SK-N-SH (cell line): ENCODE results near the gene NPVF. TPM values are rescaled to one million over a fixed set of nuclear protein-coding genes. Genes with fewer than 3 reads are reported as not detected.

Experiments used
- CTCF ChIA-PET: fragments of 300-600, 350-600 bp; formaldehyde crosslinking; extraction: SDS; loops from one replicate; lab custom pipeline; 2021; lab: Yijun Ruan, JAX
- POLR2A ChIA-PET: fragments of 350-600 bp; sonication (Branson Sonifier 250); formaldehyde crosslinking; extraction: SDS; loops from one replicate; lab custom pipeline; 2020; ENCODE audit warnings: antibody characterized with exemption, inconsistent platforms; lab: Yijun Ruan, JAX
- DNase-seq: peaks from one replicate; pipeline ENCODE4 v3.0.0; 2012
- H2AFZ ChIP-seq: fragments of 200-600 bp; sonication (generic); 2 replicates; pipeline ENCODE4 v1.8.1; 2016; ENCODE audit warnings: antibody characterized with exemption, mild to moderate bottlenecking, low read depth
- H3F3A ChIP-seq: fragments of 200-600 bp; sonication (generic); replicated peaks from 2 replicates; pipeline ENCODE3; 2016; ENCODE audit warnings: antibody characterized with exemption, mild to moderate bottlenecking; ENCODE audit not compliant: insufficient read depth
- H3K27ac ChIP-seq, 2 experiments: fragments of 200-500 bp in 1 of 2; fragments of 200-600 bp in 1 of 2; sonication (Bioruptor generic) in 1 of 2; sonication (generic), shearing (Covaris generic) in 1 of 2; 2 replicates each; pipeline versions ENCODE4 v1.5.1 to v1.6.1; 2014 to 2016; ENCODE audit warnings: low read depth in 2 of 2, inconsistent platforms in 1 of 2, low read length in 1 of 2, mild to moderate bottlenecking in 1 of 2, mixed read lengths in 1 of 2
- H3K27me3 ChIP-seq: fragments of 200-600 bp; sonication (generic), shearing (Covaris generic); 2 replicates; pipeline ENCODE4 v1.6.1; 2016; ENCODE audit warnings: mixed run types; ENCODE audit not compliant: insufficient read depth
- H3K36me3 ChIP-seq, 2 experiments: fragments of 200-500 bp in 1 of 2; fragments of 200-600 bp in 1 of 2; sonication (Bioruptor generic) in 1 of 2; sonication (generic) in 1 of 2; replicated peaks in 1 of 2; 2 replicates each; pipeline versions ENCODE3 to v1.5.1; 2014 to 2016; ENCODE audit warnings: low read length in 1 of 2, mild to moderate bottlenecking in 1 of 2; ENCODE audit not compliant: insufficient read depth in 2 of 2, control insufficient read depth in 1 of 2
- H3K4me1 ChIP-seq, 2 experiments: fragments of 200-500 bp in 1 of 2; fragments of 200-600 bp in 1 of 2; sonication (Bioruptor generic) in 1 of 2; sonication (generic), shearing (Covaris generic) in 1 of 2; 2 replicates each; pipeline versions ENCODE4 v1.5.1 to v1.6.1; 2014 to 2016; ENCODE audit warnings: low read depth in 1 of 2, low read length in 1 of 2, mixed run types in 1 of 2; ENCODE audit not compliant: insufficient read depth in 2 of 2, control insufficient read depth in 1 of 2
- H3K4me2 ChIP-seq: fragments of 200-600 bp; sonication (generic), shearing (Covaris generic); 2 replicates; pipeline ENCODE4 v1.6.1; 2017; ENCODE audit warnings: mixed run types
- H3K4me3 ChIP-seq, 2 experiments: fragments of 200-500 bp in 1 of 2; fragments of 200-600 bp in 1 of 2; sonication (Bioruptor generic) in 1 of 2; sonication (generic), shearing (Covaris generic) in 1 of 2; 2 replicates each; pipeline versions ENCODE4 v1.5.1 to v1.8.1; 2014 to 2016; ENCODE audit warnings: low read depth in 2 of 2, inconsistent platforms in 1 of 2, low read length in 1 of 2, mild to moderate bottlenecking in 1 of 2, mixed read lengths in 1 of 2, moderate library complexity in 1 of 2
- H3K79me2 ChIP-seq: fragments of 200-600 bp; sonication (generic); 2 replicates; pipeline ENCODE4 v1.8.1; 2017; ENCODE audit warnings: mild to moderate bottlenecking; ENCODE audit not compliant: insufficient read depth
- H3K9ac ChIP-seq: fragments of 200-600 bp; sonication (generic); 2 replicates; pipeline ENCODE4 v1.6.1; 2017; ENCODE audit warnings: mixed run types
- H3K9me2 ChIP-seq: fragments of 200-600 bp; sonication (generic); 2 replicates; pipeline ENCODE4 v1.6.1; 2017; ENCODE audit warnings: mixed run types
- H3K9me3 ChIP-seq: fragments of 200-600 bp; sonication (generic); 2 replicates; pipeline ENCODE4 v1.6.1; 2017; ENCODE audit warnings: mixed run types, mild to moderate bottlenecking, moderate library complexity
- H4K20me1 ChIP-seq: fragments of 200-600 bp; sonication (generic); 2 replicates; pipeline ENCODE4 v1.6.1; 2017; ENCODE audit warnings: mild to moderate bottlenecking, mixed run types; ENCODE audit not compliant: insufficient read depth
- CHD2 ChIP-seq: fragments of 150-350 bp; IDR thresholded peaks from 2 replicates; pipeline ENCODE4 v1.6.1; 2018; ENCODE audit warnings: low read length; ENCODE audit not compliant: partially characterized antibody
- EP300 ChIP-seq, 2 experiments: IDR thresholded peaks; 2 replicates each; pipeline versions ENCODE4 v1.4.0 to v1.6.1; 2012; ENCODE audit warnings: borderline replicate concordance in 1 of 2, low read depth in 1 of 2, low read length in 1 of 2
- EZH2phosphoT487 ChIP-seq: fragments of 200-600 bp; sonication (generic); IDR thresholded peaks from 2 replicates; pipeline ENCODE4 v1.6.1; 2017; ENCODE audit warnings: low read depth, mixed run types, mild to moderate bottlenecking, antibody characterized with exemption, moderate library complexity, borderline replicate concordance
- FOXJ3 ChIP-seq: sonication (generic); formaldehyde crosslinking; IDR thresholded peaks from 2 replicates; pipeline ENCODE4 v1.5.1; 2020; ENCODE audit warnings: mild to moderate bottlenecking, missing genetic modification reagents
- FOXM1 ChIP-seq: IDR thresholded peaks from 2 replicates; pipeline ENCODE4 v1.4.0; 2012; ENCODE audit warnings: low read depth, mild to moderate bottlenecking
- GATA2 ChIP-seq: sonication (generic); formaldehyde crosslinking; IDR thresholded peaks from 2 replicates; pipeline ENCODE4 v1.5.0; 2020; ENCODE audit warnings: mild to moderate bottlenecking, missing genetic modification reagents
- MEF2A ChIP-seq: IDR thresholded peaks from 2 replicates; pipeline ENCODE4 v1.4.0; 2012; ENCODE audit warnings: low read depth, borderline replicate concordance
- MXI1 ChIP-seq: IDR thresholded peaks from 2 replicates; pipeline ENCODE4 v1.6.1; 2012; ENCODE audit warnings: mild to moderate bottlenecking, low read depth, low read length, improper control_type of control experiment
- POLR2AphosphoS5 ChIP-seq: IDR thresholded peaks from 2 replicates; pipeline ENCODE4 v1.6.1; 2012; ENCODE audit warnings: low read depth, low read length
- RCOR1 ChIP-seq: fragments of 150-350 bp; IDR thresholded peaks from 2 replicates; pipeline ENCODE4 v1.6.1; 2017; ENCODE audit warnings: antibody characterized with exemption, low read length
- RFX5 ChIP-seq: IDR thresholded peaks from 2 replicates; pipeline ENCODE4 v1.6.1; 2012; ENCODE audit warnings: mild to moderate bottlenecking, improper control_type of control experiment, low read length
- TEAD4 ChIP-seq: IDR thresholded peaks from 2 replicates; pipeline ENCODE4 v1.4.0; 2012; ENCODE audit warnings: mild to moderate bottlenecking, borderline replicate concordance; ENCODE audit not compliant: insufficient read depth
- YY1 ChIP-seq: IDR thresholded peaks from 2 replicates; pipeline ENCODE4 v1.4.0; 2012; ENCODE audit warnings: low read depth, mild to moderate bottlenecking
- WGBS: methylation state at CpG from one replicate; pipeline ENCODE4 v1.1.6; 2017; ENCODE audit warnings: low lambda C conversion rate; 5-methylcytosine and 5-hydroxymethylcytosine counted together
- polyA plus RNA-seq, 3 experiments: library from polyadenylated mRNA; depleted of rRNA; stranded (reverse); fragments of >200 nt; gene quantifications; 2 replicates each; pipeline ENCODE4 v1.2.3, GENCODE V29; 2012
- TF ChIP-seq, protein P1 (sequence below): IDR thresholded peaks from 2 replicates; pipeline ENCODE4 v1.4.0; 2012; ENCODE audit warnings: low read depth
- TF ChIP-seq, protein P2 (sequence below): IDR thresholded peaks from 2 replicates; pipeline ENCODE4; 2012
- TF ChIP-seq, protein P3 (sequence below): IDR thresholded peaks from 2 replicates; pipeline ENCODE4 v1.6.1; 2012; ENCODE audit warnings: mild to moderate bottlenecking, low read depth, low read length, moderate library complexity
- TF ChIP-seq, protein P4 (sequence below): fragments of 200-600 bp; sonication (generic); IDR thresholded peaks from 2 replicates; pipeline ENCODE4 v1.6.1; 2017; ENCODE audit warnings: antibody characterized with exemption, mild to moderate bottlenecking, moderate library complexity

Gene NPVF
- polyA plus RNA-seq, 1 of the 3 experiments (the other 2 are of a cell fraction), result not detected

DNA sequence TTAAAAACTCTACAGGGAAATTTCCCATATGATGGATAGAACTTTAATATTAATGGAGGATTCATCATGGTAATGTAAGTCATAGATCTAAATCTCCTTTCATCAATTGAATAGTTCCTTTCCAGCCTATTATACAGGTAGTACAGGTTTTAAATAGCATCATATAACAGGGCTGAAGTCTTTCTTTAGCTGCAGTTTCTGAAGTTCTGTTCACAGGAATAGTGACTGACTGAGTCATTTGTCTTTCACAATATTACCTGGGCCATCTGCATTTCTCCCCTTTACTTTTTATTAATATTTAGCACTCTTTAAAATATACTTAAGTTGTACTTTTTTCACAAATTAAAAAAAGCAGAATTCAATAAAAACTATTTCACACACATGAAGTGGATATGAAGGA lies 12.6 kb upstream of the NPVF start (continued):
- no peak for TF ChIP-seq CHD2
- no peak for TF ChIP-seq EZH2phosphoT487
- TF ChIP-seq RCOR1, result no peak
- no peak for TF ChIP-seq EP300 (IDR thresholded peaks at IDR 0.05; ENCODE audit: borderline replicate concordance in 1 of 2, low read depth in 1 of 2, low read length in 1 of 2)
- TF ChIP-seq, all 33 proteins: peak for 0

DNA sequence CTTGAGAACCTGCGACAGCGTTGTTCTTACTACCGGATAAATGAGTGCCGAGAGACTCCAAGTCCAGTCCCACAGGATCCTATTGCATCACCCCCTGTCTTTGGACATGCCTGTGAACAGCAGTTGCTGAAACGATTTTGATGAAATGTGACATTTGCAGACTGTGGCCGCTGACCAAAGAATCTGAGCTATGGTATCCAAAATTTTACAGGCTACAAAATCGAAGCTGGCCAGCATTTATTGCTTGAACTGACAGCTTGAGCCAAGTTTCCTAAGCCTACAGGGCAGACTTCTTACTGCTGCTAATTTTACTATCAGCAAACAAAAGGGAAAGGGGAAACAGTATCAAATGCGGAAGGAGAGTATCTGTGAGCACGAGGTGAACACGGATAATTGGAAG lies 12.1 kb upstream of the NPVF start:
- CTCF ChIA-PET, result interaction anchor here (1.1 to 3.4 kb wide), 3 partner anchors 20 to 142 kb away, joined by 3 to 17 read pairs (median 5); no protein-coding TSS in a partner anchor
- no peak overlapping the region for H3K27ac ChIP-seq
- no peaks in the 10 kb centered on the region for H4K20me1 ChIP-seq
- H3F3A ChIP-seq, result no peaks in the 10 kb centered on the region
- TF ChIP-seq POLR2AphosphoS5 (no peak), RCOR1 (no peak), MEF2A (no peak)
- TF ChIP-seq, protein P1, sequence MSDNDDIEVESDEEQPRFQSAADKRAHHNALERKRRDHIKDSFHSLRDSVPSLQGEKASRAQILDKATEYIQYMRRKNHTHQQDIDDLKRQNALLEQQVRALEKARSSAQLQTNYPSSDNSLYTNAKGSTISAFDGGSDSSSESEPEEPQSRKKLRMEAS, result no peak
- H3K79me2 ChIP-seq, result no peaks in the 10 kb centered on the region
- POLR2A ChIA-PET, result no interaction called here
- H3K9ac ChIP-seq, result no peak overlapping the region
- H3K4me1 ChIP-seq, result no peaks in the 10 kb centered on the region
- H3K4me2 ChIP-seq, result no peak overlapping the region
- no peak overlapping the region for H2AFZ ChIP-seq
- H3K9me2 ChIP-seq, result no peaks in the 10 kb centered on the region
- WGBS, result 61% methylated on average over 10 of the region's 10 CpGs
- no peak overlapping the region for H3K4me3 ChIP-seq
- H3K36me3 ChIP-seq, result no peaks in the 10 kb centered on the region
- no peaks in the 10 kb centered on the region for H3K9me3 ChIP-seq
- no peaks in the 10 kb centered on the region; the same call in 1 of the 2 replicates for H3K27me3 ChIP-seq
- DNase-seq, result no peak

DNA sequence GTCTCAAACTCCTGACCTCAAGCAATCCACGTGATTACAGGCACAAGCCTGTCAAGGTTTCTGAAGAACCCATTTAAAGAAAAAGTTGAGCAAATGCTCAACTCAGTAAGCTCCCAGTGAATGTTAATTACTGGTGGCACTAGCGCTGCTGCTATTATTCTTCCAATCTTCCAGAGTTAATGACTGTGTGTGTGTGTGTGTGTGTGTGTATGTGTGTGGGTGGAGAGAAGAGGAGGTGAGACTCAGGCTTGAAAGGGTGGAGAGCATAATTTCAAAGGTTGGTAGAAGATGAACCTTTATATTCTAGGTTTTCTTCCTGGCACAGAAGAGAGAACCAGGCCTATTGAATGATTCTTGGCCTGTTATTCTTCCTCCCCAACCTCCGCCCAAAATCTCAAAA lies 11.6 kb upstream of the NPVF start:
- Histone ChIP-seq H3K36me3 (no peaks in the 10 kb centered on the region), H3K27ac (no peak overlapping the region), H3K79me2 (no peaks in the 10 kb centered on the region), H3K9ac (no peak overlapping the region), H3K4me2 (no peak overlapping the region), H3K4me3 (no peak overlapping the region), H3K9me2 (no peaks in the 10 kb centered on the region), H4K20me1 (no peaks in the 10 kb centered on the region), H3K4me1 (no peaks in the 10 kb centered on the region), H3F3A (no peaks in the 10 kb centered on the region), H3K9me3 (no peaks in the 10 kb centered on the region), H3K27me3 (no peaks in the 10 kb centered on the region; the same call in 1 of the 2 replicates), H2AFZ (no peak overlapping the region)
- POLR2A ChIA-PET, result no interaction called here
- DNase-seq, result no peak
- 22% methylated on average over 3 of the region's 3 CpGs for WGBS
- TF ChIP-seq, protein P2, sequence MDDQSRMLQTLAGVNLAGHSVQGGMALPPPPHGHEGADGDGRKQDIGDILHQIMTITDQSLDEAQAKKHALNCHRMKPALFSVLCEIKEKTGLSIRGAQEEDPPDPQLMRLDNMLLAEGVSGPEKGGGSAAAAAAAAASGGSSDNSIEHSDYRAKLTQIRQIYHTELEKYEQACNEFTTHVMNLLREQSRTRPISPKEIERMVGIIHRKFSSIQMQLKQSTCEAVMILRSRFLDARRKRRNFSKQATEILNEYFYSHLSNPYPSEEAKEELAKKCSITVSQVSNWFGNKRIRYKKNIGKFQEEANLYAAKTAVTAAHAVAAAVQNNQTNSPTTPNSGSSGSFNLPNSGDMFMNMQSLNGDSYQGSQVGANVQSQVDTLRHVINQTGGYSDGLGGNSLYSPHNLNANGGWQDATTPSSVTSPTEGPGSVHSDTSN, result no peak
- no peak for TF ChIP-seq FOXJ3 (CRISPR knock-in tag)
- TF ChIP-seq GATA2 (CRISPR knock-in tag), result no peak
- no peak for TF ChIP-seq MXI1
- TF ChIP-seq, protein P3, sequence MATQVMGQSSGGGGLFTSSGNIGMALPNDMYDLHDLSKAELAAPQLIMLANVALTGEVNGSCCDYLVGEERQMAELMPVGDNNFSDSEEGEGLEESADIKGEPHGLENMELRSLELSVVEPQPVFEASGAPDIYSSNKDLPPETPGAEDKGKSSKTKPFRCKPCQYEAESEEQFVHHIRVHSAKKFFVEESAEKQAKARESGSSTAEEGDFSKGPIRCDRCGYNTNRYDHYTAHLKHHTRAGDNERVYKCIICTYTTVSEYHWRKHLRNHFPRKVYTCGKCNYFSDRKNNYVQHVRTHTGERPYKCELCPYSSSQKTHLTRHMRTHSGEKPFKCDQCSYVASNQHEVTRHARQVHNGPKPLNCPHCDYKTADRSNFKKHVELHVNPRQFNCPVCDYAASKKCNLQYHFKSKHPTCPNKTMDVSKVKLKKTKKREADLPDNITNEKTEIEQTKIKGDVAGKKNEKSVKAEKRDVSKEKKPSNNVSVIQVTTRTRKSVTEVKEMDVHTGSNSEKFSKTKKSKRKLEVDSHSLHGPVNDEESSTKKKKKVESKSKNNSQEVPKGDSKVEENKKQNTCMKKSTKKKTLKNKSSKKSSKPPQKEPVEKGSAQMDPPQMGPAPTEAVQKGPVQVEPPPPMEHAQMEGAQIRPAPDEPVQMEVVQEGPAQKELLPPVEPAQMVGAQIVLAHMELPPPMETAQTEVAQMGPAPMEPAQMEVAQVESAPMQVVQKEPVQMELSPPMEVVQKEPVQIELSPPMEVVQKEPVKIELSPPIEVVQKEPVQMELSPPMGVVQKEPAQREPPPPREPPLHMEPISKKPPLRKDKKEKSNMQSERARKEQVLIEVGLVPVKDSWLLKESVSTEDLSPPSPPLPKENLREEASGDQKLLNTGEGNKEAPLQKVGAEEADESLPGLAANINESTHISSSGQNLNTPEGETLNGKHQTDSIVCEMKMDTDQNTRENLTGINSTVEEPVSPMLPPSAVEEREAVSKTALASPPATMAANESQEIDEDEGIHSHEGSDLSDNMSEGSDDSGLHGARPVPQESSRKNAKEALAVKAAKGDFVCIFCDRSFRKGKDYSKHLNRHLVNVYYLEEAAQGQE, result no peak
- no peak for TF ChIP-seq YY1
- TF ChIP-seq RFX5, result no peak
- TF ChIP-seq, protein P1, result no peak
- no peak for TF ChIP-seq TEAD4
- no peak for TF ChIP-seq FOXM1
- TF ChIP-seq EZH2phosphoT487, result no peak
- TF ChIP-seq, protein P4, sequence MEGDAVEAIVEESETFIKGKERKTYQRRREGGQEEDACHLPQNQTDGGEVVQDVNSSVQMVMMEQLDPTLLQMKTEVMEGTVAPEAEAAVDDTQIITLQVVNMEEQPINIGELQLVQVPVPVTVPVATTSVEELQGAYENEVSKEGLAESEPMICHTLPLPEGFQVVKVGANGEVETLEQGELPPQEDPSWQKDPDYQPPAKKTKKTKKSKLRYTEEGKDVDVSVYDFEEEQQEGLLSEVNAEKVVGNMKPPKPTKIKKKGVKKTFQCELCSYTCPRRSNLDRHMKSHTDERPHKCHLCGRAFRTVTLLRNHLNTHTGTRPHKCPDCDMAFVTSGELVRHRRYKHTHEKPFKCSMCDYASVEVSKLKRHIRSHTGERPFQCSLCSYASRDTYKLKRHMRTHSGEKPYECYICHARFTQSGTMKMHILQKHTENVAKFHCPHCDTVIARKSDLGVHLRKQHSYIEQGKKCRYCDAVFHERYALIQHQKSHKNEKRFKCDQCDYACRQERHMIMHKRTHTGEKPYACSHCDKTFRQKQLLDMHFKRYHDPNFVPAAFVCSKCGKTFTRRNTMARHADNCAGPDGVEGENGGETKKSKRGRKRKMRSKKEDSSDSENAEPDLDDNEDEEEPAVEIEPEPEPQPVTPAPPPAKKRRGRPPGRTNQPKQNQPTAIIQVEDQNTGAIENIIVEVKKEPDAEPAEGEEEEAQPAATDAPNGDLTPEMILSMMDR, result no peak
- CTCF ChIA-PET, result interaction anchor here (0.8 to 5.3 kb wide), 3 partner anchors 23 to 150 kb away, joined by 3 to 22 read pairs (median 17); no protein-coding TSS in a partner anchor
